ENCODE results near the gene UPK3A. TPM values are rescaled to one million over a fixed set of nuclear protein-coding genes. Genes with fewer than 3 reads are reported as not detected.

Gene UPK3A
- total and polyA plus RNA-seq, 2 of the 8 experiments (the other 6 are each of a cell fraction or from before 2014, with no cell fraction given) = 0.35 to 1.7 TPM

DNA sequence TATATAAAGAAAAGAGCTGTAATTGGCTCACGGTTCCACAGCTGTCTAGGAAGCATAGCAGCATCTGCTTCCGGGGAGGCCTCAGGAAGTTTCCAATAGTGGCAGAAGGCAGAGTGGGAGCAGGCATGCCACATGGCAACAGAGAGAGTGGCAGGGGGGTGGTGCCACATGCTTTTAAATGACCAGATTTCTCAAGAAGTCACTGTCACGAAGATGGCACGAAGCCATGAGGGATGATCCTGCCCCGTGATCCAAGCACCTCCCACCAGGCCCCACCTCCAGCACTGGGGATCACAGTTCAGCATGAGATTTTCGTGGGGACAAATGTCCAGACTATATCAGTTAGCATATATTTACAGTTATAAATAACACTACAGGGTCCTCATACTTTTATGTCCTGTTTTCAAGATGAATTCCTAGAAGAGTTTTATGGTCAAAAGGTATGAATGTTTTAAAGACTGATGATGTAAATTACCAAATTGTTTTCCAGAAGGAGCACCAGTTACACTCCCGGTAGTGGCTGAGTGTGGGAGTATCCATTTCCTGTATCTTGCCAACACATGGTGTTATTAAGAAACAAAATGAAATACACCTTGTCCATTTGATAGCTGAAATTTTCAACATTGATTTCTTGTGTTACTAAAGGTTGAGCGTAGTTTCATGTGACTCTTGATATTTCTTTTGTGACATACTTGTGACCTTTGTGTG lies 44.2 kb downstream of the UPK3A start:
- Histone ChIP-seq H3K4me2 (ENCODE audit: insufficient read depth in 1 of 2, low read depth in 2 of 2, low read length in 2 of 2) (no peak overlapping the region), H2AFZ (ENCODE audit: low read length) (no peak overlapping the region), H3K23me2 (ENCODE audit: low read depth, low read length) (no peaks in the 10 kb centered on the region), H3K9me3 (ENCODE audit: insufficient read depth in 2 of 2, low read depth in 1 of 2, low read length in 1 of 2) (no peaks in the 10 kb centered on the region), H3K27me3 (replicated peaks in 1 of 4; ENCODE audit: control insufficient read depth in 3 of 4, extremely low read depth in 1 of 4, insufficient read depth in 3 of 4, low read length in 3 of 4) (no peaks in the 10 kb centered on the region), H4K8ac (ENCODE audit: extremely low read depth, insufficient read depth, low read length) (no peak overlapping the region), H4K5ac (ENCODE audit: insufficient read length, low read depth, low read length) (no peak overlapping the region), H3K4ac (replicated peaks; ENCODE audit: insufficient read length, low read depth, low read length) (no peak overlapping the region), H3K4me3 (ENCODE audit: extremely low read depth in 1 of 4, insufficient read depth in 2 of 4, low read depth in 3 of 4, low read length in 4 of 4) (no peak overlapping the region), H3K36me3 (ENCODE audit: control insufficient read depth in 2 of 4, insufficient read depth in 4 of 4, low read length in 3 of 4) (peaks cover 0 to 11% (median 3%) of the 10 kb centered on the region in 4 experiments; a peak in 4 of 8 replicates), H3K9ac (replicated peaks in 1 of 4; ENCODE audit: extremely low read depth in 1 of 4, low read depth in 3 of 4, low read length in 3 of 4) (no peak overlapping the region), H4K20me1 (replicated peaks in 1 of 2; ENCODE audit: control insufficient read depth in 1 of 2, insufficient read depth in 2 of 2, low read length in 2 of 2) (peaks cover 0 to 1% of the 10 kb centered on the region in 2 experiments), H3K18ac (ENCODE audit: extremely low read depth, low read length) (no peak overlapping the region), H3K23ac (ENCODE audit: insufficient read length) (no peak overlapping the region), H2BK5ac (ENCODE audit: low read depth, low read length) (no peak overlapping the region), H2BK20ac (ENCODE audit: low read length) (no peak overlapping the region), H3K56ac (replicated peaks; ENCODE audit: insufficient read length, low read depth, low read length) (no peak overlapping the region), H2BK12ac (ENCODE audit: low read depth, low read length) (no peak overlapping the region), H3K27ac (ENCODE audit: low read depth, low read length) (no peak overlapping the region), H3K4me1 (replicated peaks in 1 of 4; ENCODE audit: control insufficient read depth in 3 of 4, insufficient read depth in 4 of 4, low read length in 3 of 4) (no peaks in the 10 kb centered on the region), H2AK5ac (ENCODE audit: low read depth, low read length) (no peak overlapping the region), H2BK15ac (ENCODE audit: low read length) (no peak overlapping the region), H4K91ac (replicated peaks; ENCODE audit: insufficient read length, low read length) (no peak overlapping the region), H3K14ac (ENCODE audit: insufficient read length) (no peak overlapping the region), H2BK120ac (replicated peaks; ENCODE audit: low read depth, low read length) (no peak overlapping the region), H3K79me2 (ENCODE audit: control insufficient read depth in 1 of 2, insufficient read depth in 2 of 2, low read length in 2 of 2) (no peaks in the 10 kb centered on the region), H3K79me1 (ENCODE audit: low read depth, low read length) (no peaks in the 10 kb centered on the region)
- FAIRE-seq (no peak), DNase-seq (ENCODE audit: low read depth in 1 of 2, low spot score in 2 of 2) (no peak)
- 92% methylated on average over 8 of the region's 8 CpGs; no CpG with 5 or more reads in 1 of the 2 experiments for WGBS, 2 experiments (ENCODE audit: extremely low coverage in 1 of 2, insufficient coverage in 1 of 2, insufficient read length in 1 of 2, insufficient replicate concordance in 2 of 2, low coverage in 1 of 2, low lambda C conversion rate in 2 of 2, missing lambda C conversion rate in 1 of 2)
- ChIA-PET CTCF (ENCODE audit: partially characterized antibody) (interaction anchor here (0.6 to 0.8 kb wide), 3 partner anchors 84 to 224 kb away, joined by 3 to 4 read pairs (median 3); partner anchors contain the start of genes RIBC2 and SMC1B), POLR2A (ENCODE audit: partially characterized antibody) (no interaction called here)
- TF ChIP-seq, protein P1, sequence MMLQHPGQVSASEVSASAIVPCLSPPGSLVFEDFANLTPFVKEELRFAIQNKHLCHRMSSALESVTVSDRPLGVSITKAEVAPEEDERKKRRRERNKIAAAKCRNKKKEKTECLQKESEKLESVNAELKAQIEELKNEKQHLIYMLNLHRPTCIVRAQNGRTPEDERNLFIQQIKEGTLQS (IDR thresholded peaks at IDR 0.05; ENCODE audit: insufficient read depth, low read depth, low read length) = no peak
- TF ChIP-seq BRCA1 (IDR thresholded peaks at IDR 0.05; ENCODE audit: low read depth, low read length) (no peak), POU5F1 (IDR thresholded peaks at IDR 0.05; ENCODE audit: low read depth, low read length) (no peak), TAF1 (IDR thresholded peaks at IDR 0.05; ENCODE audit: low read depth, low read length) (no peak), KDM1A (IDR thresholded peaks at IDR 0.05; ENCODE audit: borderline replicate concordance, low read length) (no peak)
- TF ChIP-seq, protein P2, sequence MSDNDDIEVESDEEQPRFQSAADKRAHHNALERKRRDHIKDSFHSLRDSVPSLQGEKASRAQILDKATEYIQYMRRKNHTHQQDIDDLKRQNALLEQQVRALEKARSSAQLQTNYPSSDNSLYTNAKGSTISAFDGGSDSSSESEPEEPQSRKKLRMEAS (IDR thresholded peaks at IDR 0.05) = no peak
